T-helper 17 cell (primary cell): ENCODE measurements around the gene FAM163B. TPM values are rescaled to one million over a fixed set of nuclear protein-coding genes. Genes with fewer than 3 reads are reported as not detected.

Experiments
- ATAC-seq: fragments of 150-1000 bp; cut with Tn5 transposase; 2 replicates; pipeline ENCODE4 v1.10.0; 2021; ENCODE audit warnings: mild to moderate bottlenecking, moderate library complexity
- DNase-seq, 3 donors: peaks; one replicate each; pipeline versions ENCODE4 v3.0.0 to v3.0.0-alpha.2; 2020 to 2021
- H3K9me3 ChIP-seq: one replicate; pipeline ENCODE4 v1.7.0; 2013; ENCODE audit warnings: low read length, mild to moderate bottlenecking; ENCODE audit not compliant: control insufficient read depth, poor library complexity, severe bottlenecking
- H3K27ac Mint-ChIP-seq: one replicate; pipeline ENCODE4 v1.8.0; 2022; ENCODE audit warnings: mild to moderate bottlenecking, moderate library complexity, mixed read lengths
- H3K27me3 Mint-ChIP-seq: one replicate; pipeline ENCODE4 v1.8.0; 2022; ENCODE audit warnings: mixed read lengths
- H3K36me3 Mint-ChIP-seq: one replicate; pipeline ENCODE4 v1.8.0; 2022; ENCODE audit warnings: low read depth, mixed read lengths
- H3K4me1 Mint-ChIP-seq: one replicate; pipeline ENCODE4 v1.8.0; 2022; ENCODE audit warnings: mild to moderate bottlenecking, mixed read lengths
- H3K4me3 Mint-ChIP-seq: one replicate; pipeline ENCODE4 v1.8.0; 2022; ENCODE audit warnings: mild to moderate bottlenecking, moderate library complexity, mixed read lengths
- total RNA-seq, 4 donors: library from RNA in 2 of 4; stranded (reverse) in 2 of 4; gene quantifications; one replicate each; pipeline ENCODE4 v1.2.3 and lab custom pipeline; 2022 to 2026

The FAM163B gene
- total RNA-seq, 2 donors from 2014 or later = not detected

DNA sequence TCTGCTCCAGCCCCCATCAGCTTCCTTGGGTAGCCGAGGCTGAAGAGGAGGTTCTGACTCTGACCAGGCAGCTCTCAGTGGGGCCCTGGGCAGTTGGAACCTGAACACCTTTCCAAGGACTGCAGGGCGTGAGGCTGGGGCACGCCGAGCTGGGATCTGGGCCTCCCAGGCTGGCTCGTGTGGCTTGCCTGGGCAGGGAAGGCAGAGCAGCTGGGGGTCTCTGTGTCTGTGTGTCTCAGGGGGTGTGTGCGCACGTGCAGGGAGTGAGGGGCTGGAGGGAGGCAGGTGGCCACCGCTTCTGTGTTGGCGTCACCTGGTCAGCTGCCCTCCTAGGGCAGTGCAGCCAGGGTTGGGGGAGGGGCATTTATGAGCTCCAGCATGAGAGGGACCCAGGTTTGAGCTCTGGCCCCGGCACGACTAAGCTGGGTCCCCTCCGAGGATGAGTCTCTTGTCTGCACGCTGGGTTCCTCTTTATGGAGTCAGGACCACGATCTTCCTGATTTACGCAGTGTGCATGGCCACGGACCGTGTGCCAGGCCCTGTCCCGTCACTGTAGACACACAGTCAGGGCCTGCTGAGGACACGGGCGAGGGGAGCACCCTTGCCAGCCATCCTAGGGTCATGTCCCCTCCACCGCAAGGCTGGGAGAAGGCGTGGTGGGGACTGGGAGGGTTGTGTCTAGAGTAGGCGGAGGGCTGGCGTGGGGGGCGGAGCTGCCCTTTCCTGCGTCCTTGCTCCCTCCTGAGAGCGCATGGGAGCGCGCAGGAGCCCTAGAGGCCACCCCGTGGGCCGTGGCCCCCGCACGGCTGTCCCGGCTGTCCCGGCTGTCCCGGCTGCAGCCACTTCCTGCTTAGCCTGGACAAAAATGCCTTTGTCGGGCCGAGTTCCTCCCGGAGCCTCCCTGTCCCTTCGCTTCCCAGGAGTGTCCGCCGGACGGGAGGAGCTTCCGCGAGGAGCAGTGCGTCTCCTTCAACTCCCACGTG is 70.0 kb downstream of the FAM163B start:
- no peaks in the 10 kb centered on the region for H3K9me3 ChIP-seq
- peaks cover 15% of the 10 kb centered on the region for H3K27me3 Mint-ChIP-seq
- no peak overlapping the region for H3K27ac Mint-ChIP-seq
- no peak overlapping the region for H3K4me3 Mint-ChIP-seq
- no peaks in the 10 kb centered on the region for H3K36me3 Mint-ChIP-seq
- DNase-seq = no peak
- H3K4me1 Mint-ChIP-seq = peaks cover 3% of the 10 kb centered on the region
- no peak for ATAC-seq

DNA sequence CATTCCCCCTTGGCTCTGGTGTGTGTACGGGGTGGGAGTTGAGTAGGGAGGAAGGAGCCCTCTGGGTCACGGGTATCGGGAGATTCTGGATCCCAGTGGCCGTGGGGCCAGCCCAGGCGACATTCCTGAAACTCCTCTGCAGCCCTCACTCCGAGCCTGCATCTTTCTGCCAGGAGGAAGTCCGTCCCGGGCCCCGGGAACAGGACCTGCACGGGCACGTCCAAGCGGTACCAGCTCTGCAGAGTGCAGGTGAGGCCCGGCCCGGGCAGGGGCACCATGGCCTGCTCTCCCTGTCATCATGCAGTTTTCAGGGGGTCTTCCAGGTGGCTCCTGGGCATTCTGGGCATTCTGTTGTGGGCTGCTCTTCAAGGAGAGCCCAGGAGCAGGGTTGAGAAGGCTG is 71.0 kb downstream of the FAM163B start:
- H3K4me3 Mint-ChIP-seq = no peak overlapping the region

DNA sequence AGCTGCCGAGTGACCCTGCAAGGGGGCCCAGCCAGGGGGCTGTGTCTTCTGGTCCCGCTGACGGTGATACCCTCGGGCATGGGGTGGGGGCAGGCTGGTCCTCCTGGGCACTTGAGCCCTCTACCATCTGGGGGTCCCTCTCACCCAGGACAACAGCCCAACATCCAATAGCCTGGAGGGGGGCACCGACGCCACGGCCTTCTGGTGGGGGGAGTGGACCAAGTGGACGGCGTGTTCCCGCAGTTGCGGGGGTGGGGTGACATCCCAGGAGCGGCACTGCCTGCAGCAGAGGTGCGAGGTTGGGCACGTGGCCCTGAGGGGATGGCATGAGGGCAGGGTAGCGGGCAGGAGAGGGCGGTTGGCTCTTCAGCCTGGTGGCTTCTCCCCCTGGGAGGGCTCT is 71.9 kb downstream of the FAM163B start:
- H3K4me3 Mint-ChIP-seq = no peak overlapping the region
- H3K27ac Mint-ChIP-seq = no peak overlapping the region
- H3K36me3 Mint-ChIP-seq = no peaks in the 10 kb centered on the region
- H3K4me1 Mint-ChIP-seq = peaks cover 5% of the 10 kb centered on the region
- H3K27me3 Mint-ChIP-seq = peaks cover 27% of the 10 kb centered on the region
- ATAC-seq = no peak
- DNase-seq = no peak
- no peaks in the 10 kb centered on the region for H3K9me3 ChIP-seq

More for the DNA sequence above, 71.0 kb downstream of the FAM163B start:
- ATAC-seq (no peak), DNase-seq (no peak)
- Mint-ChIP-seq H3K4me1 (peaks cover 3% of the 10 kb centered on the region), H3K27me3 (peaks cover 18% of the 10 kb centered on the region), H3K36me3 (no peaks in the 10 kb centered on the region), H3K27ac (no peak overlapping the region)
- no peaks in the 10 kb centered on the region for H3K9me3 ChIP-seq

GRCh38 chr9:133536536-133536935 is 72.7 kb downstream of the FAM163B start:
- no peaks in the 10 kb centered on the region for H3K36me3 Mint-ChIP-seq
- no peak overlapping the region for H3K4me3 Mint-ChIP-seq
- peaks cover 31% of the 10 kb centered on the region for H3K27me3 Mint-ChIP-seq
- ATAC-seq (no peak), DNase-seq (no peak)
- peaks cover 5% of the 10 kb centered on the region for H3K4me1 Mint-ChIP-seq
- no peaks in the 10 kb centered on the region for H3K9me3 ChIP-seq
- H3K27ac Mint-ChIP-seq = no peak overlapping the region

GRCh38 chr9:133536080-133536479 is 73.1 kb downstream of the FAM163B start:
- Mint-ChIP-seq H3K27me3 (peaks cover 31% of the 10 kb centered on the region), H3K27ac (no peak overlapping the region), H3K4me3 (no peak overlapping the region), H3K4me1 (peaks cover 5% of the 10 kb centered on the region), H3K36me3 (no peaks in the 10 kb centered on the region)
- no peak for ATAC-seq
- H3K9me3 ChIP-seq = no peaks in the 10 kb centered on the region
- DNase-seq = no peak

GRCh38 chr9:133535306-133535877 is 73.8 kb downstream of the FAM163B start:
- H3K27ac Mint-ChIP-seq = no peak overlapping the region
- peaks cover 31% of the 10 kb centered on the region for H3K27me3 Mint-ChIP-seq
- no peaks in the 10 kb centered on the region for H3K9me3 ChIP-seq
- ATAC-seq (no peak), DNase-seq (no peak)
- no peak overlapping the region for H3K4me3 Mint-ChIP-seq
- peaks cover 5% of the 10 kb centered on the region for H3K4me1 Mint-ChIP-seq
- H3K36me3 Mint-ChIP-seq = no peaks in the 10 kb centered on the region

DNA sequence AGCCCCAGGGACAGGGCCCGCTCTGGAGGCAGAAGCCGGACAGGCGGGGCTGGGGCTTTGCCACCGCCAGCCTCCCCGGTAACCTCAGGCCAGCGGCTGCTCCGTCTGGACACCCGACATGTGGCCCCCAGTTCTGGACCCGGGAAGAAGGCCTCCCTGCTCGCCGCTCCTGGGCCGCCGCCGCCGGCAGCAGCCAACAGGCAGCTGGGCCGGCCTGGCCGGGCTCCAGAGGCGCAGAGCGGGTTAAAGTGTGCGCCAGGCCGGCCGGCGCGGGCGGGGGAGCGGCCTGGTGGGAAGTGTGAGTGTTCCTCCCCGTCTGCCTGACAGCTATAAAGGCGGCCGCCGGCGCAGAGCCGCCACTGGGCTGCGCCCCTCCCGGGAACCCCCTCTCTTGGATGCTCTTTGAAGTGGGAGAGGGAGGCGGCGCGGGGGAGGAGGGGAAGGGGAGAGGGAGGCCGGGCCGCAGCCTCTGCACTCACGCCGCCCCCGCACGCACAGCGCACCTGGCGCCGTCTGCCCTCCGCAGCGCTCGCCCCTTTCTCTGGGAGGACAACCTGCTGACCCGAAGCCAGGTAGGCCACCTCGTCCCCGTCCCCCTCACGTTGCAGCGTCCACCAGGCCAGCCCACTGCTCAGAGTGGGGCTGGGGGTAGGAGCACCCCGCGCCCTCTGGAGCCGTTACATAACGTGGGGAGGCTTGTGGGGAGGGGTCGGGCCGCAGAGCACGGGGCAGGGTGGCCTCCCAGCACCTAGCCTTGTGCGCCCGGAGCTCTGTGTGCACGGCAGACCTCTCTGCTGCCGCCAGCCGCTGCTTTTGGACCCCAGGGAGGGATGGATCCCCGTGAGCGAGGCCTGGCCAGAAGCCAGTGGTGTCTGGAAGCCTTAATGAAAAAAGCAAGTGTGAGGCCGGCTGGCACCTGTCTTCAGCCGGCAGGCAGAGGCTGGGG is 74.6 kb downstream of the FAM163B start, which contains the start of gene ADAMTSL2:
Gene ADAMTSL2 (plus strand): TSS at position 359 of the 946 bp plus-strand sequence. CDS start 2,009 bp downstream, outside the sequence.
- DNase-seq = no peak
- Mint-ChIP-seq H3K4me1 (peaks cover 5% of the 10 kb centered on the region), H3K36me3 (no peaks in the 10 kb centered on the region), H3K27ac (no peak within 1 kb of the TSS), H3K4me3 (peak within 1 kb of the TSS; percentile 43), H3K27me3 (peaks cover 35% of the 10 kb centered on the region)
- ATAC-seq = peak; percentile 67
- no peaks in the 10 kb centered on the region for H3K9me3 ChIP-seq

- H3K4me3 Mint-ChIP-seq = no peak overlapping the region
These were observed 75.3 kb downstream of the FAM163B start for GRCh38 chr9:133533857-133534256.

DNA sequence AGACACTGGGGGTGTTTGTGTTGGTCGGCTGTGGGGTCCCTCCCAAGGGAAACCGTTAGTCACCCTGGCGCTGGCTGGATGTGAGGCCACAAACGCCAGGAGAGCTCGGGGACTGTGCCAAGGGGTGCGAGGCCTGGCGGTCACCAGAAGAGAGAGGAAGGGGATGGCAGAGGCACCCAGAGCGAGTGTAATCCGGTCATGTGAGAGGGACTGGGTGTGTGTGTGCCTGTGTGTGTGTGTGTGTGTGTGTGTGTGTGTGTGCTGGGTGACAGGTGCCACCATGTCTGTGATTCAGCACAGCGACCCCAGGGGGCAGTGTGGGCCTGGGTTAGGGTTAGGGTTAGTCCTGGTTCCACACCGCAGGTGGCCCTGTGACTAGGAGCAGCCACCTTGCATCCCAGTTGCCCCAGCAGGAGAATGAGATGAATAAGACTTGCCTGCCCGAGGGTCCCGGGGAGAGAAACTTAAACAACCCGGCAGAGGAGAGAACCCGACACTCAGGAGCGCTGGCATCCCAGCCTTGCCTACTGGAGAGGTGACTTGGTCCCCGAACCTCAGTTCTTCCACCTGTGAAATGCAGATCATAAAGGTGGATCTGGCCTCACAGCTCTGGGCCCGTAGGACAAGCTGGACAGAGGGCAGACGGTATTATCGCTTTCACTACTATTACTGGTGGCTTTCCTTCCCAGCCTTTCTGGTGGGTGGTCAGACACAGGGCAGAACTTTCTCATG is 76.1 kb downstream of the FAM163B start:
- Mint-ChIP-seq H3K27me3 (peaks cover 35% of the 10 kb centered on the region), H3K27ac (peak overlapping the region; percentile 45), H3K36me3 (no peaks in the 10 kb centered on the region), H3K4me3 (peak overlapping the region; percentile 43), H3K4me1 (peaks cover 2% of the 10 kb centered on the region)
- DNase-seq (peak in 2 of 3 donors; percentile 28 to 51), ATAC-seq (peak; percentile 69)
- no peaks in the 10 kb centered on the region for H3K9me3 ChIP-seq

More at GRCh38 chr9:133533857-133534256, 75.3 kb downstream of the FAM163B start:
- H3K4me1 Mint-ChIP-seq = peaks cover 2% of the 10 kb centered on the region
- DNase-seq (no peak), ATAC-seq (no peak)
- H3K9me3 ChIP-seq = no peaks in the 10 kb centered on the region
- H3K27ac Mint-ChIP-seq = no peak overlapping the region
- H3K36me3 Mint-ChIP-seq = no peaks in the 10 kb centered on the region
- peaks cover 36% of the 10 kb centered on the region for H3K27me3 Mint-ChIP-seq

GRCh38 chr9:133531293-133531692 is 77.9 kb downstream of the FAM163B start:
- Mint-ChIP-seq H3K4me3 (no peak overlapping the region), H3K27me3 (peaks cover 43% of the 10 kb centered on the region), H3K36me3 (no peaks in the 10 kb centered on the region), H3K4me1 (peaks cover 8% of the 10 kb centered on the region), H3K27ac (no peak overlapping the region)
- ATAC-seq (no peak), DNase-seq (no peak)
- no peaks in the 10 kb centered on the region for H3K9me3 ChIP-seq

DNA sequence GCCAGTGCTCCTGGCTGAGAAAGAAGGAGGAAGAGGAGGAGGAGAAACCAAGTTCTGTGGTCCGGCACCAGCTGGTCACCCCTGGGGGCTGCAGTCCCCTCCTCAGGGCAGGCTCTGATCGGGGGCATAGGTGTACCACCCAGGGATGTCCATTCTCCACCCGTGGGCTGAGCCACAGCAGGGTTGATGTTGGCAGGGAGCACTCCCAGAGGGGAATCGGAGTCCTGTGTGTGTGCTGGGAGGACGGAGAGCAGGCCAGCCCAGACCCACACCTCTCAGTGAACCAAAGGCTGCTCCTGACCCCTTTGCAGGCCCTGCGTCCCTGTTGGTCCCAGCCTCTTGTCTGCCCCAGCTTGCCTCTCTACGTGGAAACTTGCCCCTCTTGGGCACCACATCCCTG is 79.3 kb downstream of the FAM163B start:
- H3K9me3 ChIP-seq = no peaks in the 10 kb centered on the region
- Mint-ChIP-seq H3K27me3 (peaks cover 43% of the 10 kb centered on the region), H3K36me3 (no peaks in the 10 kb centered on the region), H3K4me3 (no peak overlapping the region), H3K27ac (no peak overlapping the region), H3K4me1 (peaks cover 9% of the 10 kb centered on the region)
- DNase-seq = no peak
- no peak for ATAC-seq

- Mint-ChIP-seq H3K27me3 (peaks cover 43% of the 10 kb centered on the region), H3K4me1 (peaks cover 9% of the 10 kb centered on the region), H3K36me3 (no peaks in the 10 kb centered on the region), H3K4me3 (no peak overlapping the region), H3K27ac (no peak overlapping the region)
- no peaks in the 10 kb centered on the region for H3K9me3 ChIP-seq
- DNase-seq (no peak), ATAC-seq (no peak)
These were observed 79.7 kb downstream of the FAM163B start for GRCh38 chr9:133529457-133529856.
